ENCODE results near the gene KCTD7. TPM values are rescaled to one million over a fixed set of nuclear protein-coding genes. Genes with fewer than 3 reads are reported as not detected.
"Not testable (repeated sequence)": the region's sequence is repeated elsewhere in the genome, so short reads cannot be mapped to it uniquely, and the experiment has no call there.

KCTD7 gene
- total RNA-seq, 1 experiment from 2014 or later, result 3.0 TPM

GRCh38 chr7:66685663-66686062, 57.0 kb downstream of the KCTD7 start:
- H3K9me3 ChIP-seq, DNase-seq, H3K36me3 ChIP-seq, H3K27me3 ChIP-seq, H3K4me3 ChIP-seq: not testable (repeated sequence)

DNA sequence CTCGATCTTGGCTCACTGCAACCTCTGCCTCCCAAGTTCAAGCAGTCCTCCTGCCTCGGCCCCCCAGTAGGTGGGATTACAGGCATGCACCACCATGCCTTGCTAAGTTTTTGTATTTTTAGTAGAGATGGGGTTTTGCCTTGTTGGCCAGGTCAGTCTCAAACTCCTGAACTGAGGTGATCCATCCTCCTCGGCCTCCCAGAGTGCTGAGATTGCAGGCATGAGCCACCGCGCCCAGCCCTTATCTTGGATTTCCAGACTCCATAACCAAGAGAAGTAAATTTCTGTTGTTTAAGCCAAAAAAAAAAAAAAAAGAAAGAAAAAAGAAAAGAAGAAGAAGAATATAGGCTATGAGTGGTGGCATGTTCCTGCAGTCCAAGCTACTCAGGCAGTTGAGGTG, 58.5 kb downstream of the KCTD7 start:
- Histone ChIP-seq H3K4me3 (no peak overlapping the region), H3K27me3 (no peaks in the 10 kb centered on the region), H3K36me3 (peaks cover 4% of the 10 kb centered on the region; the same call in 1 of the 2 replicates), H3K9me3 (0 out of 2 replicates have a peak, but pooled peaks cover 2% of the 10 kb centered on the region)
- DNase-seq, result no peak

- H3K36me3 ChIP-seq, DNase-seq, H3K27me3 ChIP-seq, H3K4me3 ChIP-seq, H3K9me3 ChIP-seq: not testable (repeated sequence)
Observed at GRCh38 chr7:66687672-66688071, 59.0 kb downstream of the KCTD7 start.

DNA sequence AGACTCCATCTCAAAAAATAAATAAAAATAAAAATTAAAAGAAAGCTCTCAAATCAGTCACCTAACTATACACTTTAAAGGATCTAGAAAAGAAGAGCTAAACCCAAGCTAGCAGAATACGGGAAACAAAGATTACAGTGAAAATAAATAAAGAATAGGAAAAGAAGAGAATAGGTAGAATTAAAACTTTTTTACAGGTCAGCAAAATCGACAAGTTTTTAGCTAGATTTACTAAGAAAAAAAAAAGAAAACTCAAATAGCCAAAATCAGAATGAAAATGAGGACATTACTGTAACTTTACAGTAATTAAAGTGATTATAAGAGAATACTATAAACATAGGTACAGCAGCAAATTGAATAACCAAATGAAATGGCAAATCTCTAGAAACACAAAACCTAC, 60.4 kb downstream of the KCTD7 start:
- Histone ChIP-seq H3K27me3 (no peaks in the 10 kb centered on the region), H3K4me3 (no peak overlapping the region), H3K36me3 (peaks cover 4% of the 10 kb centered on the region; the same call in 1 of the 2 replicates), H3K9me3 (0 out of 2 replicates have a peak, but pooled peaks cover 2% of the 10 kb centered on the region)
- DNase-seq, result no peak

GRCh38 chr7:66693331-66693730, 64.7 kb downstream of the KCTD7 start:
- no peak for DNase-seq
- Histone ChIP-seq H3K9me3 (0 out of 2 replicates have a peak, but pooled peaks cover 1% of the 10 kb centered on the region), H3K27me3 (no peaks in the 10 kb centered on the region), H3K36me3 (peaks cover under 1% of the 10 kb centered on the region; the same call in 1 of the 2 replicates), H3K4me3 (no peak overlapping the region)

Other genes starting within 250 kb of the KCTD7 start
- 12.2 and 29.1 TPM in 2 replicates for gene RABGEF1, start 111.9 kb downstream of the KCTD7 start, total RNA-seq (2014; rRNA removed; shearing (Covaris generic); ENCODE audit: low replicate concordance)